ENCODE results near the gene OR8G1. TPM values are rescaled to one million over a fixed set of nuclear protein-coding genes. Genes with fewer than 3 reads are reported as not detected.

Gene OR8G1, protein sequence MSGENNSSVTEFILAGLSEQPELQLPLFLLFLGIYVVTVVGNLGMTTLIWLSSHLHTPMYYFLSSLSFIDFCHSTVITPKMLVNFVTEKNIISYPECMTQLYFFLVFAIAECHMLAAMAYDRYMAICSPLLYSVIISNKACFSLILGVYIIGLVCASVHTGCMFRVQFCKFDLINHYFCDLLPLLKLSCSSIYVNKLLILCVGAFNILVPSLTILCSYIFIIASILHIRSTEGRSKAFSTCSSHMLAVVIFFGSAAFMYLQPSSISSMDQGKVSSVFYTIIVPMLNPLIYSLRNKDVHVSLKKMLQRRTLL
- total RNA-seq (not detected), polyA plus RNA-seq (not detected)

GRCh38 chr11:124240621-124241397 is at the start of gene OR8G1:
Gene OR8G1, plus strand, starts transcription at chr11:124241095. Its CDS starts 8,581 bp downstream, at chr11:124249676.
- no peak for DNase-seq (ENCODE audit: extremely low spot score)
- no peaks in the 10 kb centered on the region for H3K4me1 ChIP-seq (ENCODE audit: insufficient read depth)
- H3K27ac ChIP-seq (ENCODE audit: low read depth) = no peak within 1 kb of the TSS
- 67% methylated on average over 3 of the region's 3 CpGs for WGBS
- H3K36me3 ChIP-seq (ENCODE audit: insufficient read depth) = no peaks in the 10 kb centered on the region
- no peak within 1 kb of the TSS for H3K4me3 ChIP-seq (ENCODE audit: low read depth, low read length)

- H3K36me3 ChIP-seq (ENCODE audit: insufficient read depth) = no peaks in the 10 kb centered on the region
- H3K4me1 ChIP-seq (ENCODE audit: insufficient read depth) = no peaks in the 10 kb centered on the region
- no peak overlapping the region for H3K27ac ChIP-seq (ENCODE audit: low read depth)
- 75% methylated on average over 6 of the region's 6 CpGs for WGBS
- no peak for DNase-seq (ENCODE audit: extremely low spot score)
- no peak overlapping the region for H3K4me3 ChIP-seq (ENCODE audit: low read depth, low read length)
Measured at GRCh38 chr11:124193221-124194010, 47.5 kb upstream of the OR8G1 start.

DNA sequence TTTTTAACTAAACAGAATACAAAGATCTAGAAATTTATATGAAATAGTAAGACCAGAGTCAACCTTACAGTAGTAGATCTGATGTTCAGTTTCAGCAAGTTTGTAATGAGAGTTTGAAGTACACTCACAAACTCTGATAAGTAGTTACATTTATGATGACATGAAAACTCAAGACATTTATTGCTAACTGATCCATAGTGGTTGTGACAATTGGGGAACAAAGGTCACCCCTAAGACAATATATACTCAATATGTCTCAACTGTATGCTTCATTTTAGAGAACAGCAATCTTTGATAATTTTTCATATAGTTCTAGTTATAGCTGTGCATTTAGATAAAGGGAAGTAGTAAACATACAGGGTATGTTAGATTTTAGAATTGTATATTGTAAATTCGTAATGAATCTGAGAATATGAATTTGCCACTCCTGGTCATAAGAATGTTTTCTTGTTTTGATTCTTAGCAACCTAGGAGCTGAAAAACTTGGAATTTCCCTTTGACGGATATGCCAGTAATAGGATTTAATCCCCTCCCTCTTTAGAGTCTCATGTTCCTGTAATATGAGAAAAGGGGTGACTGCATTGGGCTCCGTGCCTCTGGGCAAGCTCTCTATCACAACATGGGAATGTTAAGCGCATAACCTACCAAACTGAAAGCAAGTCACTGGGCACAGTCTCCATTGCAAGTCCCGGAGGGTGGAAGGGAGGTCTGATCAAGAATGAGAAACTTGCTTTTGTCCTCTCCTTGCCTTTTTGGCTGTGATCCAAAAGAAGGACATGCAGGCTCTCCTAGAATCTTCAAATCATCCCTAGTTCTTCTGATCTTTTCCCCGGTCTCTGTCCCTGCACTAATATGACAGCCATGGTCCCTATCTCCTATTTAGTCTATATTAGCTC is 46.4 kb upstream of the OR8G1 start:
- DNase-seq (ENCODE audit: extremely low spot score) = no peak
- H3K4me1 ChIP-seq (ENCODE audit: insufficient read depth) = no peaks in the 10 kb centered on the region
- WGBS = 66% methylated on average over 6 of the region's 6 CpGs
- H3K27ac ChIP-seq (ENCODE audit: low read depth) = no peak overlapping the region
- no peaks in the 10 kb centered on the region for H3K36me3 ChIP-seq (ENCODE audit: insufficient read depth)
- H3K4me3 ChIP-seq (ENCODE audit: low read depth, low read length) = no peak overlapping the region

DNA sequence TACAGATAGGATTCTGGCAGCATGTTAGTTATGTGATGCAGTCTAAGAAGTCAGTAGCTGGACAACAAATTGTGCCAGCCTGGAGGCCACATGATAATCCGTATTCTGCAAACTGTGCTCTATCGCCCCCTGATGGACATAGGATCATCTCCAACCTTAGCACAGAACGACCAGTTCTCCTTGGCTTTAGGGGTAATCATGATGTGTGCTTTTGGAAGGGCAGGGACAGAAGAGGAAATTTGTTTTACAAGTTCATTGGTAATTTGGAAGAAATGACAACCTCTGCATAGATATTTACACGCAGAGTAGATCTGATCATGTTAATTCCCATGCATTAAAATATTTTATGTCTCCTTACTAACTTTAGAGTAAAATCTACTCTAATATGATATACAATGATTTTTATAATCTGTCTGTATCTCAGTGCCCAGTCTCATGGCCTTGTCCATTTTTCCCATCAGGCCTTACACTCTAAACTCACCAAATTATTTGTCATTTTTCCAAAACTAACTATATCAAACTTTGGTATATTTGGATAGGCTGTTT is 45.6 kb upstream of the OR8G1 start:
- H3K27ac ChIP-seq (ENCODE audit: low read depth) = no peak overlapping the region
- no peak overlapping the region for H3K4me3 ChIP-seq (ENCODE audit: low read depth, low read length)
- DNase-seq (ENCODE audit: extremely low spot score) = no peak
- no peaks in the 10 kb centered on the region for H3K36me3 ChIP-seq (ENCODE audit: insufficient read depth)
- 28% methylated on average over 4 of the region's 4 CpGs for WGBS
- no peaks in the 10 kb centered on the region for H3K4me1 ChIP-seq (ENCODE audit: insufficient read depth)

- Histone ChIP-seq H3K4me3 (ENCODE audit: low read depth, low read length) (no peak overlapping the region), H3K4me1 (ENCODE audit: insufficient read depth) (no peaks in the 10 kb centered on the region), H3K36me3 (ENCODE audit: insufficient read depth) (no peaks in the 10 kb centered on the region), H3K27ac (ENCODE audit: low read depth) (no peak overlapping the region)
- WGBS = 72% methylated on average over 2 of the region's 2 CpGs
- DNase-seq (ENCODE audit: extremely low spot score) = no peak
Measured at GRCh38 chr11:124197999-124198398, 42.9 kb upstream of the OR8G1 start.

GRCh38 chr11:124198897-124199296 is 42.0 kb upstream of the OR8G1 start:
- Histone ChIP-seq H3K36me3 (ENCODE audit: insufficient read depth) (no peaks in the 10 kb centered on the region), H3K4me1 (ENCODE audit: insufficient read depth) (no peaks in the 10 kb centered on the region), H3K27ac (ENCODE audit: low read depth) (no peak overlapping the region), H3K4me3 (ENCODE audit: low read depth, low read length) (no peak overlapping the region)
- WGBS = 93% methylated on average over 7 of the region's 7 CpGs
- DNase-seq (ENCODE audit: extremely low spot score) = no peak

GRCh38 chr11:124199702-124200101 is 41.2 kb upstream of the OR8G1 start:
- no peak overlapping the region for H3K27ac ChIP-seq (ENCODE audit: low read depth)
- 75% methylated on average over 1 of the region's 1 CpG for WGBS
- no peaks in the 10 kb centered on the region for H3K36me3 ChIP-seq (ENCODE audit: insufficient read depth)
- DNase-seq (ENCODE audit: extremely low spot score) = no peak
- H3K4me1 ChIP-seq (ENCODE audit: insufficient read depth) = no peaks in the 10 kb centered on the region
- no peak overlapping the region for H3K4me3 ChIP-seq (ENCODE audit: low read depth, low read length)

- Histone ChIP-seq H3K4me3 (ENCODE audit: low read depth, low read length) (no peak overlapping the region), H3K36me3 (ENCODE audit: insufficient read depth) (no peaks in the 10 kb centered on the region), H3K4me1 (ENCODE audit: insufficient read depth) (no peaks in the 10 kb centered on the region), H3K27ac (ENCODE audit: low read depth) (no peak overlapping the region)
- no peak for DNase-seq (ENCODE audit: extremely low spot score)
- WGBS = 96% methylated on average over 16 of the region's 16 CpGs
Measured at GRCh38 chr11:124200671-124201070, 40.2 kb upstream of the OR8G1 start.

DNA sequence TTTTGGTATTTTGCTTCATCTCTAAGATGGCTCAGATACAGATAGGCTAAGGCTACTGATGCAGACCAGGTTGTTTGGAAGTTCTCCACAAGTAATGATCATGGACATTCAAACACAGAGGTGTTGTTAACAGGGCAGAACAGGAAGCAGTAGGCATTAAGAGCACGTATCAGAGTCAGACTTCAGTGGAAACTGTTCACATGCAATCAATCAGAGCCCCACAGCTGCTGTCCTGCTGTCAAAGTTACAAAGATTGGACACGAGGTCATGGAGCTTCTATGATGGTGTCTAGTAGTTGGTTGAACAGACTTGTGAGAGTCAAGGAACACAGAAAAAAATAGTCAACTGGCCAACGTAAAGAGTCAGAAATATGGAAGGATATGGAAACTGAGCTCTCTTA is 37.9 kb upstream of the OR8G1 start:
- Histone ChIP-seq H3K4me3 (ENCODE audit: low read depth, low read length) (no peak overlapping the region), H3K36me3 (ENCODE audit: insufficient read depth) (no peaks in the 10 kb centered on the region), H3K4me1 (ENCODE audit: insufficient read depth) (no peaks in the 10 kb centered on the region), H3K27ac (ENCODE audit: low read depth) (no peak overlapping the region)
- 52% methylated on average over 3 of the region's 3 CpGs for WGBS
- DNase-seq (ENCODE audit: extremely low spot score) = no peak

GRCh38 chr11:124204008-124204407 is 36.9 kb upstream of the OR8G1 start:
- no peaks in the 10 kb centered on the region for H3K4me1 ChIP-seq (ENCODE audit: insufficient read depth)
- no peaks in the 10 kb centered on the region for H3K36me3 ChIP-seq (ENCODE audit: insufficient read depth)
- WGBS = 78% methylated on average over 5 of the region's 5 CpGs
- no peak overlapping the region for H3K27ac ChIP-seq (ENCODE audit: low read depth)
- no peak overlapping the region for H3K4me3 ChIP-seq (ENCODE audit: low read depth, low read length)
- no peak for DNase-seq (ENCODE audit: extremely low spot score)

DNA sequence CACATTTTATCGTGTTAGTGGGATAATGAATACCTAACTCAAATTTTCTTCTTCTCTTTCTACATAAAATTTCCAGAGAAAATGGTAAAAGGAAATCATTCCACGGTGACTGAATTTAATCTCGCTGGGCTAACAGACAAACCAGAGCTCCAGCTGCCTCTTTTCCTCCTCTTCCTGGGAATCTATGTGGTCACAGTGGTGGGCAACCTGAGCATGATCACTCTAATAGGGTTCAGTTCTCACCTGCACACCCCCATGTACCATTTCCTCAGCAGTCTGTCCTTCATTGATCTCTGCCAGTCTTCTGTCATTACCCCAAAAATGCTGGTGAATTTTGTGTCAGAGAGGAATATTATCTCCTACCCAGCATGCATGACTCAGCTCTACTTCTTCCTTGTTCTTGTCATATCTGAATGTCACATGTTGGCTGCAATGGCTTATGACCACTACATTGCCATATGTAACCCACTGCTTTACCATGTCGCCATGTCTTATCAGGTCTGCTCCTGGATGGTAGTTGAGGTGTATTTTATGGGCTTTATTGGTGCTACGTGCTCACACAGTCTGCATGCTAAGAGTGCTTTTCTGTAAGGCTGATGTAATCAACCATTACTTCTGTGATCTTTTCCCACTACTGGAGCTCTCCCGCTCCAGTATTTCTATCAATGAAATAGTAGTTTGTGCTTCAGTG is 33.6 kb upstream of the OR8G1 start:
- H3K4me1 ChIP-seq (ENCODE audit: insufficient read depth) = no peaks in the 10 kb centered on the region
- no peak overlapping the region for H3K4me3 ChIP-seq (ENCODE audit: low read depth, low read length)
- DNase-seq (ENCODE audit: extremely low spot score) = no peak
- H3K27ac ChIP-seq (ENCODE audit: low read depth) = no peak overlapping the region
- H3K36me3 ChIP-seq (ENCODE audit: insufficient read depth) = no peaks in the 10 kb centered on the region
- WGBS = 68% methylated on average over 6 of the region's 6 CpGs

GRCh38 chr11:124209824-124210357 is 31.0 kb upstream of the OR8G1 start:
- Histone ChIP-seq H3K4me1 (ENCODE audit: insufficient read depth) (no peaks in the 10 kb centered on the region), H3K36me3 (ENCODE audit: insufficient read depth) (no peaks in the 10 kb centered on the region), H3K4me3 (ENCODE audit: low read depth, low read length) (no peak overlapping the region), H3K27ac (ENCODE audit: low read depth) (no peak overlapping the region)
- WGBS = 90% methylated on average over 6 of the region's 6 CpGs
- no peak for DNase-seq (ENCODE audit: extremely low spot score)
